HEK293 (cell line): Measurements from ENCODE around the gene DNAJC17.

Experiments
- AEBP2 ChIP-seq: fragments of 450-650 bp; formaldehyde crosslinking; IDR thresholded peaks from 2 replicates; pipeline ENCODE4 v1.5.1; 2016; ENCODE audit warnings: missing biosample characterization, missing genetic modification characterization, borderline replicate concordance
- BCL11B ChIP-seq: fragments of 450-650 bp; formaldehyde crosslinking; IDR thresholded peaks from 2 replicates; pipeline ENCODE4 v1.5.1; 2016; ENCODE audit warnings: low read depth, missing biosample characterization, missing genetic modification characterization
- KLF7 ChIP-seq: fragments of 450-650 bp; formaldehyde crosslinking; IDR thresholded peaks from 2 replicates; pipeline ENCODE4 v1.5.1; 2016; ENCODE audit warnings: missing biosample characterization, missing genetic modification characterization, borderline replicate concordance
- SP7 ChIP-seq: fragments of 450-650 bp; formaldehyde crosslinking; IDR thresholded peaks from 2 replicates; pipeline ENCODE4 v1.5.1; 2016; ENCODE audit warnings: missing biosample characterization, missing genetic modification characterization
- YY2 ChIP-seq: fragments of 450-650 bp; formaldehyde crosslinking; IDR thresholded peaks from 2 replicates; pipeline ENCODE4 v1.5.1; 2016; ENCODE audit warnings: missing biosample characterization, missing genetic modification characterization
- ZBTB17 ChIP-seq: fragments of 450-650 bp; formaldehyde crosslinking; IDR thresholded peaks from 2 replicates; pipeline ENCODE4 v1.5.1; 2016; ENCODE audit warnings: missing biosample characterization, missing genetic modification characterization
- ZBTB8A ChIP-seq: fragments of 450-650 bp; formaldehyde crosslinking; IDR thresholded peaks from 2 replicates; pipeline ENCODE4 v1.5.1; 2016; ENCODE audit warnings: missing biosample characterization, missing genetic modification characterization
- ZNF10 ChIP-seq: fragments of 450-650 bp; formaldehyde crosslinking; IDR thresholded peaks from 2 replicates; pipeline ENCODE4 v1.5.1; 2017; ENCODE audit warnings: missing biosample characterization, missing genetic modification characterization
- ZNF114 ChIP-seq: fragments of 450-650 bp; formaldehyde crosslinking; IDR thresholded peaks from 2 replicates; pipeline ENCODE4 v1.5.0; 2017; ENCODE audit warnings: missing biosample characterization, missing genetic modification characterization
- ZNF138 ChIP-seq: fragments of 450-650 bp; formaldehyde crosslinking; IDR thresholded peaks from 2 replicates; pipeline ENCODE4 v1.5.1; 2016; ENCODE audit warnings: missing biosample characterization, missing genetic modification characterization, borderline replicate concordance
- ZNF140 ChIP-seq: fragments of 450-650 bp; formaldehyde crosslinking; IDR thresholded peaks from 2 replicates; pipeline ENCODE4 v1.5.1; 2016; ENCODE audit warnings: missing biosample characterization, missing genetic modification characterization
- ZNF148 ChIP-seq: fragments of 450-650 bp; formaldehyde crosslinking; IDR thresholded peaks from 2 replicates; pipeline ENCODE4 v1.5.0; 2017; ENCODE audit warnings: missing biosample characterization, missing genetic modification characterization, borderline replicate concordance
- ZNF302 ChIP-seq: fragments of 450-650 bp; formaldehyde crosslinking; IDR thresholded peaks from 2 replicates; pipeline ENCODE4 v1.5.1; 2016; ENCODE audit warnings: missing biosample characterization, missing genetic modification characterization, low read depth
- ZNF366 ChIP-seq: fragments of 450-650 bp; formaldehyde crosslinking; conservative IDR thresholded peaks from 2 replicates; pipeline ENCODE4 v1.5.1; 2016; ENCODE audit warnings: missing biosample characterization, missing genetic modification characterization
- ZNF433 ChIP-seq: fragments of 450-650 bp; formaldehyde crosslinking; IDR thresholded peaks from 2 replicates; pipeline ENCODE4 v1.5.1; 2016; ENCODE audit warnings: missing biosample characterization, missing genetic modification characterization, low read depth
- ZNF514 ChIP-seq: fragments of 450-650 bp; formaldehyde crosslinking; IDR thresholded peaks from 2 replicates; pipeline ENCODE4 v1.5.1; 2016; ENCODE audit warnings: missing biosample characterization, missing genetic modification characterization
- ZNF529 ChIP-seq: fragments of 450-650 bp; formaldehyde crosslinking; IDR thresholded peaks from 2 replicates; pipeline ENCODE4 v1.5.1; 2017; ENCODE audit warnings: missing genetic modification characterization, missing biosample characterization; ENCODE audit not compliant: insufficient replicate concordance
- ZNF544 ChIP-seq: fragments of 450-650 bp; formaldehyde crosslinking; IDR thresholded peaks from 2 replicates; pipeline ENCODE4 v1.5.0; 2017; ENCODE audit warnings: missing biosample characterization, missing genetic modification characterization
- ZNF560 ChIP-seq: fragments of 450-650 bp; formaldehyde crosslinking; IDR thresholded peaks from 2 replicates; pipeline ENCODE4 v1.5.1; 2017; ENCODE audit warnings: missing biosample characterization, missing genetic modification characterization, borderline replicate concordance
- ZNF624 ChIP-seq: fragments of 450-650 bp; formaldehyde crosslinking; IDR thresholded peaks from 2 replicates; pipeline ENCODE4 v1.5.1; 2017; ENCODE audit warnings: missing biosample characterization, missing genetic modification characterization
- ZNF629 ChIP-seq: fragments of 450-650 bp; formaldehyde crosslinking; IDR thresholded peaks from 2 replicates; pipeline ENCODE4 v1.5.1; 2017; ENCODE audit warnings: missing biosample characterization, missing genetic modification characterization
- ZNF843 ChIP-seq: fragments of 450-650 bp; formaldehyde crosslinking; IDR thresholded peaks from 2 replicates; pipeline ENCODE4 v1.5.1; 2016; ENCODE audit warnings: missing biosample characterization, missing genetic modification characterization
- ZSCAN16 ChIP-seq: fragments of 450-650 bp; formaldehyde crosslinking; IDR thresholded peaks from 2 replicates; pipeline ENCODE4 v1.5.1; 2016; ENCODE audit warnings: missing biosample characterization, missing genetic modification characterization
- ZSCAN18 ChIP-seq: fragments of 450-650 bp; formaldehyde crosslinking; IDR thresholded peaks from 2 replicates; pipeline ENCODE4 v1.5.1; 2016; ENCODE audit warnings: missing biosample characterization, missing genetic modification characterization
- TF ChIP-seq, protein P1 (sequence below): fragments of 450-650 bp; formaldehyde crosslinking; IDR thresholded peaks from 2 replicates; pipeline ENCODE4 v1.5.1; 2017; ENCODE audit warnings: missing biosample characterization, missing genetic modification characterization
- TF ChIP-seq, protein P2 (sequence below): fragments of 450-650 bp; formaldehyde crosslinking; IDR thresholded peaks from 2 replicates; pipeline ENCODE4 v1.5.1; 2016; ENCODE audit warnings: missing biosample characterization, missing genetic modification characterization
- TF ChIP-seq, protein P3 (sequence below): fragments of 450-650 bp; formaldehyde crosslinking; IDR thresholded peaks from 2 replicates; pipeline ENCODE4 v1.5.1; 2016; ENCODE audit warnings: missing biosample characterization, missing genetic modification characterization
- TF ChIP-seq, protein P4 (sequence below): fragments of 450-650 bp; formaldehyde crosslinking; IDR thresholded peaks from 2 replicates; pipeline ENCODE4 v1.5.1; 2017; ENCODE audit warnings: missing biosample characterization, missing genetic modification characterization

The DNAJC17 gene

GRCh38 chr15:40769274-40770146, 37.8 kb downstream of the DNAJC17 start, which contains the start of gene C15orf62 (continued):
- TF ChIP-seq ZSCAN18 (tag by site-specific recombination) (no peak), ZNF529 (tag by site-specific recombination) (no peak), ZNF560 (tag by site-specific recombination) (no peak), AEBP2 (tag by site-specific recombination) (no peak), ZNF302 (tag by site-specific recombination) (no peak), SP7 (tag by site-specific recombination) (peak; percentile 97), ZNF114 (tag by site-specific recombination) (no peak), ZNF544 (tag by site-specific recombination) (no peak), ZNF433 (tag by site-specific recombination) (no peak), ZNF843 (tag by site-specific recombination) (0 out of 2 replicates have a peak, but pooled peaks have one; percentile 44), KLF7 (tag by site-specific recombination) (no peak), YY2 (tag by site-specific recombination) (no peak), ZNF624 (tag by site-specific recombination) (no peak), ZSCAN16 (tag by site-specific recombination) (no peak), BCL11B (tag by site-specific recombination) (no peak), ZNF148 (tag by site-specific recombination) (no peak), ZNF10 (tag by site-specific recombination) (no peak), ZNF629 (tag by site-specific recombination) (peak; percentile 52; the same call in 1 of the 2 replicates), ZNF138 (tag by site-specific recombination) (no peak), ZBTB17 (tag by site-specific recombination) (peak; percentile 57), ZBTB8A (peak; percentile 80), ZNF366 (tag by site-specific recombination) (0 out of 2 replicates have a peak, but pooled peaks have one; percentile 19), ZNF514 (no peak), ZNF140 (tag by site-specific recombination) (no peak)
- TF ChIP-seq, protein P1, sequence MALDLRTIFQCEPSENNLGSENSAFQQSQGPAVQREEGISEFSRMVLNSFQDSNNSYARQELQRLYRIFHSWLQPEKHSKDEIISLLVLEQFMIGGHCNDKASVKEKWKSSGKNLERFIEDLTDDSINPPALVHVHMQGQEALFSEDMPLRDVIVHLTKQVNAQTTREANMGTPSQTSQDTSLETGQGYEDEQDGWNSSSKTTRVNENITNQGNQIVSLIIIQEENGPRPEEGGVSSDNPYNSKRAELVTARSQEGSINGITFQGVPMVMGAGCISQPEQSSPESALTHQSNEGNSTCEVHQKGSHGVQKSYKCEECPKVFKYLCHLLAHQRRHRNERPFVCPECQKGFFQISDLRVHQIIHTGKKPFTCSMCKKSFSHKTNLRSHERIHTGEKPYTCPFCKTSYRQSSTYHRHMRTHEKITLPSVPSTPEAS (tag by site-specific recombination) = no peak
- TF ChIP-seq, protein P2, sequence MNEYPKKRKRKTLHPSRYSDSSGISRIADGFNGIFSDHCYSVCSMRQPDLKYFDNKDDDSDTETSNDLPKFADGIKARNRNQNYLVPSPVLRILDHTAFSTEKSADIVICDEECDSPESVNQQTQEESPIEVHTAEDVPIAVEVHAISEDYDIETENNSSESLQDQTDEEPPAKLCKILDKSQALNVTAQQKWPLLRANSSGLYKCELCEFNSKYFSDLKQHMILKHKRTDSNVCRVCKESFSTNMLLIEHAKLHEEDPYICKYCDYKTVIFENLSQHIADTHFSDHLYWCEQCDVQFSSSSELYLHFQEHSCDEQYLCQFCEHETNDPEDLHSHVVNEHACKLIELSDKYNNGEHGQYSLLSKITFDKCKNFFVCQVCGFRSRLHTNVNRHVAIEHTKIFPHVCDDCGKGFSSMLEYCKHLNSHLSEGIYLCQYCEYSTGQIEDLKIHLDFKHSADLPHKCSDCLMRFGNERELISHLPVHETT (tag by site-specific recombination) = no peak
- TF ChIP-seq, protein P3, sequence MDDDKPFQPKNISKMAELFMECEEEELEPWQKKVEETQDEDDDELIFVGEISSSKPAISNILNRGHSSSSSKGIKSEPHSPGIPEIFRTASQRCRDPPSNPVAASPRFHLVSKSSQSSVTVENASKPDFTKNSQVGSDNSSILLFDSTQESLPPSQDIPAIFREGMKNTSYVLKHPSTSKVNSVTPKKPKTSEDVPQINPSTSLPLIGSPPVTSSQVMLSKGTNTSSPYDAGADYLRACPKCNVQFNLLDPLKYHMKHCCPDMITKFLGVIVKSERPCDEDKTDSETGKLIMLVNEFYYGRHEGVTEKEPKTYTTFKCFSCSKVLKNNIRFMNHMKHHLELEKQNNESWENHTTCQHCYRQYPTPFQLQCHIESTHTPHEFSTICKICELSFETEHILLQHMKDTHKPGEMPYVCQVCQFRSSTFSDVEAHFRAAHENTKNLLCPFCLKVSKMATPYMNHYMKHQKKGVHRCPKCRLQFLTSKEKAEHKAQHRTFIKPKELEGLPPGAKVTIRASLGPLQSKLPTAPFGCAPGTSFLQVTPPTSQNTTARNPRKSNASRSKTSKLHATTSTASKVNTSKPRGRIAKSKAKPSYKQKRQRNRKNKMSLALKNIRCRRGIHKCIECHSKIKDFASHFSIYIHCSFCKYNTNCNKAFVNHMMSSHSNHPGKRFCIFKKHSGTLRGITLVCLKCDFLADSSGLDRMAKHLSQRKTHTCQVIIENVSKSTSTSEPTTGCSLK (tag by site-specific recombination) = no peak
- TF ChIP-seq, protein P4, sequence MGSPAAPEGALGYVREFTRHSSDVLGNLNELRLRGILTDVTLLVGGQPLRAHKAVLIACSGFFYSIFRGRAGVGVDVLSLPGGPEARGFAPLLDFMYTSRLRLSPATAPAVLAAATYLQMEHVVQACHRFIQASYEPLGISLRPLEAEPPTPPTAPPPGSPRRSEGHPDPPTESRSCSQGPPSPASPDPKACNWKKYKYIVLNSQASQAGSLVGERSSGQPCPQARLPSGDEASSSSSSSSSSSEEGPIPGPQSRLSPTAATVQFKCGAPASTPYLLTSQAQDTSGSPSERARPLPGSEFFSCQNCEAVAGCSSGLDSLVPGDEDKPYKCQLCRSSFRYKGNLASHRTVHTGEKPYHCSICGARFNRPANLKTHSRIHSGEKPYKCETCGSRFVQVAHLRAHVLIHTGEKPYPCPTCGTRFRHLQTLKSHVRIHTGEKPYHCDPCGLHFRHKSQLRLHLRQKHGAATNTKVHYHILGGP (tag by site-specific recombination) = no peak
